Neural cell (in vitro differentiated cells): ENCODE results near the gene NDC1. TPM values are rescaled to one million over a fixed set of nuclear protein-coding genes. Genes with fewer than 3 reads are reported as not detected.

Experiments used
- H2AFZ ChIP-seq: fragments of 200-600, 300-800 bp; sonication (generic), shearing (Covaris generic); 2 replicates; pipeline ENCODE4 v1.6.0; 2014; ENCODE audit warnings: low read depth, mild to moderate bottlenecking, antibody characterized with exemption, low read length, moderate library complexity
- H3F3A ChIP-seq: fragments of 200-600 bp; shearing (Covaris generic); 2 replicates; pipeline ENCODE4 v1.6.1; 2016; ENCODE audit warnings: mild to moderate bottlenecking, moderate library complexity, mixed read lengths, antibody characterized with exemption, low read length; ENCODE audit not compliant: insufficient read depth, poor library complexity, severe bottlenecking
- H3K27ac ChIP-seq: fragments of 200-600, 300-800 bp; sonication (generic), shearing (Covaris generic); 2 replicates; pipeline ENCODE4 v1.5.1; 2014; ENCODE audit warnings: mild to moderate bottlenecking, low read length, moderate library complexity
- H3K27me3 ChIP-seq: fragments of 300-800, 200-600 bp; sonication (generic), shearing (Covaris generic); 2 replicates; pipeline ENCODE4 v1.6.0; 2014; ENCODE audit warnings: mild to moderate bottlenecking, low read depth, low read length, moderate library complexity; ENCODE audit not compliant: insufficient read depth
- H3K36me3 ChIP-seq: fragments of 300-800, 200-600 bp; sonication (generic), shearing (Covaris generic); 2 replicates; pipeline ENCODE4 v1.5.1; 2014; ENCODE audit warnings: mild to moderate bottlenecking, antibody characterized with exemption, low read length, moderate library complexity; ENCODE audit not compliant: insufficient read depth
- H3K4me2 ChIP-seq: fragments of 300-800, 200-600 bp; sonication (generic), shearing (Covaris generic); 2 replicates; pipeline ENCODE4 v1.6.0; 2014; ENCODE audit warnings: mild to moderate bottlenecking, low read length
- H3K4me3 ChIP-seq: fragments of 300-800, 200-600 bp; sonication (generic), shearing (Covaris generic); 2 replicates; pipeline ENCODE4 v1.5.1; 2014; ENCODE audit warnings: mild to moderate bottlenecking, low read length, moderate library complexity
- H3K79me2 ChIP-seq: fragments of 200-600 bp; shearing (Covaris generic); replicated peaks from 2 replicates; pipeline ENCODE4 v1.6.0; 2014; ENCODE audit warnings: mild to moderate bottlenecking, low read length, moderate library complexity; ENCODE audit not compliant: insufficient read depth
- H3K9ac ChIP-seq: fragments of 300-800, 200-600 bp; sonication (generic), shearing (Covaris generic); 2 replicates; pipeline ENCODE4 v1.6.1; 2016; ENCODE audit warnings: mild to moderate bottlenecking, low read length, mixed read lengths
- H3K9me2 ChIP-seq: fragments of 200-600 bp; shearing (Covaris generic); 2 replicates; pipeline ENCODE4 v1.6.1; 2016; ENCODE audit warnings: mild to moderate bottlenecking, low read length, mixed read lengths; ENCODE audit not compliant: insufficient read depth
- H3K9me3 ChIP-seq: fragments of 200-600, 300-800 bp; sonication (generic), shearing (Covaris generic); 2 replicates; pipeline ENCODE4 v1.6.1; 2016; ENCODE audit warnings: mild to moderate bottlenecking, mixed run types, low read length, moderate library complexity, mixed read lengths
- H4K20me1 ChIP-seq: fragments of 200-600 bp; shearing (Covaris generic); 2 replicates; pipeline ENCODE4 v1.6.1; 2016; ENCODE audit warnings: mild to moderate bottlenecking, mixed run types; ENCODE audit not compliant: insufficient read depth
- EP300 ChIP-seq: fragments of 450-650 bp; conservative IDR thresholded peaks from 2 replicates; pipeline ENCODE4 v1.6.1; 2014; ENCODE audit warnings: antibody characterized with exemption, mild to moderate bottlenecking, moderate library complexity; ENCODE audit not compliant: poor library complexity, severe bottlenecking
- MXI1 ChIP-seq: fragments of 450-650 bp; conservative IDR thresholded peaks from 2 replicates; pipeline ENCODE4 v1.6.1; 2014; ENCODE audit warnings: antibody characterized with exemption, mild to moderate bottlenecking; ENCODE audit not compliant: poor library complexity, severe bottlenecking
- POLR2AphosphoS5 ChIP-seq: IDR thresholded peaks from 2 replicates; pipeline ENCODE4 v1.6.1; 2012
- REST ChIP-seq: IDR thresholded peaks from 2 replicates; pipeline ENCODE4 v1.6.1; 2012; ENCODE audit warnings: borderline replicate concordance
- SMC3 ChIP-seq: fragments of 450-650 bp; conservative IDR thresholded peaks from 2 replicates; pipeline ENCODE4 v1.6.1; 2014; ENCODE audit warnings: antibody characterized with exemption, mild to moderate bottlenecking, moderate library complexity; ENCODE audit not compliant: poor library complexity
- TAF1 ChIP-seq: IDR thresholded peaks from 2 replicates; pipeline ENCODE4 v1.6.1; 2012; ENCODE audit warnings: low read depth
- polyA plus RNA-seq: library from polyadenylated mRNA; depleted of rRNA; stranded (reverse); fragments of >200 nt; gene quantifications from 2 replicates; pipeline ENCODE4 v1.2.3, GENCODE V29; 2014

Gene NDC1
- polyA plus RNA-seq, 1 donor from 2014 or later: 18.0 TPM

GRCh38 chr1:53728702-53729455 lies 109.2 kb downstream of the NDC1 start:
- TF ChIP-seq SMC3: no peak
- TF ChIP-seq REST: no peak
- H3K9me2 ChIP-seq: no peaks in the 10 kb centered on the region
- H3K27ac ChIP-seq: no peak overlapping the region
- H3K4me3 ChIP-seq: no peak overlapping the region
- H3F3A ChIP-seq: no peaks in the 10 kb centered on the region
- no peak overlapping the region for H3K4me2 ChIP-seq
- no peaks in the 10 kb centered on the region for H3K27me3 ChIP-seq
- H3K9me3 ChIP-seq: no peaks in the 10 kb centered on the region
- H2AFZ ChIP-seq: no peak overlapping the region
- no peaks in the 10 kb centered on the region for H3K36me3 ChIP-seq
- H3K9ac ChIP-seq: no peak overlapping the region
- no peaks in the 10 kb centered on the region for H3K79me2 ChIP-seq
- H4K20me1 ChIP-seq: no peaks in the 10 kb centered on the region

- Histone ChIP-seq H3K9me3 (no peaks in the 10 kb centered on the region), H2AFZ (no peak overlapping the region), H3K4me2 (no peak overlapping the region), H3K27me3 (no peaks in the 10 kb centered on the region), H3K9me2 (no peaks in the 10 kb centered on the region), H3K36me3 (no peaks in the 10 kb centered on the region), H3K79me2 (no peaks in the 10 kb centered on the region), H3K27ac (no peak overlapping the region), H3K9ac (no peak overlapping the region), H3K4me3 (no peak overlapping the region), H3F3A (no peaks in the 10 kb centered on the region), H4K20me1 (no peaks in the 10 kb centered on the region)
- TF ChIP-seq TAF1: no peak
- no peak for TF ChIP-seq POLR2AphosphoS5
Observed at GRCh38 chr1:53728196-53728595, 109.9 kb downstream of the NDC1 start.

- Histone ChIP-seq H4K20me1 (no peaks in the 10 kb centered on the region), H3K4me2 (no peak overlapping the region), H3K27ac (no peak overlapping the region), H3K9me2 (no peaks in the 10 kb centered on the region), H3K4me3 (no peak overlapping the region), H3F3A (no peaks in the 10 kb centered on the region), H3K36me3 (no peaks in the 10 kb centered on the region), H3K79me2 (no peaks in the 10 kb centered on the region), H2AFZ (no peak overlapping the region), H3K9me3 (no peaks in the 10 kb centered on the region), H3K27me3 (no peaks in the 10 kb centered on the region), H3K9ac (no peak overlapping the region)
- TF ChIP-seq EP300: no peak
- no peak for TF ChIP-seq SMC3
- TF ChIP-seq REST: no peak
- no peak for TF ChIP-seq MXI1
- no peak for TF ChIP-seq TAF1
Observed at GRCh38 chr1:53727461-53728092, 110.5 kb downstream of the NDC1 start.
